GM19395 (cell line): ENCODE results near the gene SALL1.

Experiments used
- ATAC-seq: cut with Tn5 transposase; IDR thresholded peaks from one replicate; pipeline ENCODE4 v1.9.1; 2021; ENCODE audit warnings: mild to moderate bottlenecking, moderate library complexity; ENCODE audit not compliant: unreplicated experiment

SALL1 gene

GRCh38 chr16:51114382-51114781, 36.7 kb downstream of the SALL1 start:
- ATAC-seq = no peak

GRCh38 chr16:51113236-51114125, 37.6 kb downstream of the SALL1 start:
- ATAC-seq = peak; percentile 63

GRCh38 chr16:51112323-51112722, 38.7 kb downstream of the SALL1 start:
- ATAC-seq = no peak

GRCh38 chr16:51111759-51112158, 39.3 kb downstream of the SALL1 start:
- no peak for ATAC-seq

GRCh38 chr16:51110700-51111157, 40.3 kb downstream of the SALL1 start:
- ATAC-seq = no peak

- no peak for ATAC-seq
Observed at GRCh38 chr16:51109173-51109572, 41.9 kb downstream of the SALL1 start.

- no peak for ATAC-seq
Observed at GRCh38 chr16:51107742-51108141, 43.3 kb downstream of the SALL1 start.

GRCh38 chr16:51106535-51106934, 44.5 kb downstream of the SALL1 start:
- no peak for ATAC-seq

GRCh38 chr16:51103590-51103989, 47.5 kb downstream of the SALL1 start:
- no peak for ATAC-seq

- ATAC-seq = no peak
Observed at GRCh38 chr16:51097729-51098128, 53.3 kb downstream of the SALL1 start.

- no peak for ATAC-seq
Observed at GRCh38 chr16:51095890-51096626, 55.0 kb downstream of the SALL1 start.

- no peak for ATAC-seq
Observed at GRCh38 chr16:51095084-51095881, 55.8 kb downstream of the SALL1 start.

- no peak for ATAC-seq
Observed at GRCh38 chr16:51093726-51094280, 57.3 kb downstream of the SALL1 start.
